Measurements from ENCODE around the gene IQSEC1. TPM values are rescaled to one million over a fixed set of nuclear protein-coding genes. Genes with fewer than 3 reads are reported as not detected.

The IQSEC1 gene
- total and polyA plus RNA-seq, 9 of the 15 experiments (the other 6 are each of a cell fraction or from before 2014, with no cell fraction given): 0.56 to 39.0 (median 6.8) TPM

DNA sequence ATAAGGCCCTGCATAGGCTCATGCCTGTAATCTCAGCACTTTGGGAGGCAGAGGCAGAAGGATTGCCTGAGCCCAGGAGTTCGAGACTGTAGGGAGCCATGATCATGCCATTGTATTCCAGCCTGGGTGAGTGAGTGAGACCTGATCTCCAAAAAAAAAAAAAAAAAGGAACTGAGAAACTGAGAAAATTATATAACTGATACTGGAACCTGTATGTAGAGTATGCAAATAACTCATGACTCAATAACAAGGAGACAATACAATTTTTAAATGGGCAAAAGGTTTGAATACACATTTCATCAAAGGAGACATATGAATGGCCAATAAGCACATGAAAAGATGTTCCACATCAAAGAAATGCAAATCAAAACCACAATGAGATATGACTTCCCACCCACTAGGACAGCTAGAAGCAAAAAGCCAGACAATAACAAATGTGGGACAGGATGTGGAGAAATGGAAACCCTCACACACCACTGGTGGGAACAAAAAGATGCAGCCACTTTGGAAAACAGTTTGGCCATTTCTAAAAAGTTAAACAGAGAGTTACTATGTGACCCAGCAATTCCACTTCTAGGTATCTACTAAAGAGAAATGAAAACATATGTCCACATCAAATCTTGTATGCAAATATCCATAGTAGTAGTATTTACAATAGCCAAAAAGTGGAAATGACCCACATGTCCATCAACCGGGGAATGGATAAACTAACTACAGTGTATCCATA, 70.7 kb downstream of the IQSEC1 start:
- H3K4me1 ChIP-seq (replicated peaks in 1 of 2; ENCODE audit: control insufficient read depth in 2 of 2, insufficient read depth in 2 of 2, low read length in 2 of 2): peaks cover 55 to 56% of the 10 kb centered on the region in 2 experiments
- CTCF ChIA-PET (ENCODE audit: low intra/inter-chr PET ratio): no interaction called here
- H3K4me2 ChIP-seq (ENCODE audit: insufficient read depth, low read length): no peak overlapping the region
- H3K27me3 ChIP-seq (ENCODE audit: control insufficient read depth in 2 of 2, insufficient read depth in 2 of 2, low read length in 2 of 2): no peaks in the 10 kb centered on the region
- FAIRE-seq (no peak), ATAC-seq (peak; percentile 2; the same call in 1 of the 3 replicates), DNase-seq (ENCODE audit: extremely low read depth in 1 of 4, low spot score in 3 of 4) (peak in 1 of 4 experiments; percentile 65)
- in situ Hi-C loops (cut with MboI) (no loop called here), intact Hi-C loops (cut with micrococcal nuclease) (no loop called here)
- H2AFZ ChIP-seq (ENCODE audit: low read depth, low read length): no peak overlapping the region
- H3K9me3 ChIP-seq (replicated peaks; ENCODE audit: control insufficient read depth, insufficient read depth, low read depth, low read length): no peaks in the 10 kb centered on the region
- 18% methylated on average over 2 of the region's 2 CpGs for WGBS (ENCODE audit: insufficient coverage, low coverage, missing lambda C conversion rate)
- no peaks in the 10 kb centered on the region for H3K9me1 ChIP-seq (ENCODE audit: control insufficient read depth, insufficient read depth, low read length)
- POLR2A ChIA-PET: interaction anchor here (0.6 to 1.1 kb wide), 2 partner anchors 12 to 271 kb away, joined by 3 read pairs; no protein-coding TSS in a partner anchor
- H3K9ac ChIP-seq (ENCODE audit: insufficient read depth in 1 of 2, low read depth in 2 of 2, low read length in 2 of 2): peak overlapping the region in 1 of 2 experiments; percentile 49; a peak in 1 of 4 replicates
- peak overlapping the region; percentile 61; the same call in 2 of the 3 replicates for H3K27ac ChIP-seq (ENCODE audit: extremely low read depth, low read depth, low read length)
- no peaks in the 10 kb centered on the region for H3K36me3 ChIP-seq (ENCODE audit: control insufficient read depth, insufficient read depth, low read length)
- H3K4me3 ChIP-seq: no peak overlapping the region
- H3K79me2 ChIP-seq (ENCODE audit: control insufficient read depth, insufficient read depth, low read length): no peaks in the 10 kb centered on the region
- TSS peak; percentile 99 for BruUV-seq (replicated peaks)
- no peaks in the 10 kb centered on the region for H4K20me1 ChIP-seq (replicated peaks; ENCODE audit: control insufficient read depth, insufficient read depth, low read length)
- TF ChIP-seq HNRNPH1 (optimal IDR thresholded peaks at IDR 0.05; ENCODE audit: low read depth, low read length) (no peak), U2AF1 (optimal IDR thresholded peaks at IDR 0.05; ENCODE audit: low read depth, low read length) (no peak), KLF1 (tag; IDR thresholded peaks at IDR 0.05) (no peak), ZNF408 (CRISPR knock-in tag; IDR thresholded peaks at IDR 0.05; ENCODE audit: low read depth) (no peak), VEZF1 (CRISPR knock-in tag; IDR thresholded peaks at IDR 0.05) (no peak), ZNF12 (CRISPR knock-in tag; IDR thresholded peaks at IDR 0.05) (no peak), NFYB (IDR thresholded peaks at IDR 0.05; ENCODE audit: extremely low read depth, insufficient read length) (no peak), HDAC3 (IDR thresholded peaks at IDR 0.05; ENCODE audit: borderline replicate concordance, partially characterized antibody) (peak; percentile 28), CBX8 (IDR thresholded peaks at IDR 0.05; ENCODE audit: borderline replicate concordance, extremely low read depth, low read depth, low read length, poor library complexity, severe bottlenecking) (no peak), PML (IDR thresholded peaks at IDR 0.05; ENCODE audit: low read length) (peak; percentile 100)
- TF ChIP-seq, protein P1, sequence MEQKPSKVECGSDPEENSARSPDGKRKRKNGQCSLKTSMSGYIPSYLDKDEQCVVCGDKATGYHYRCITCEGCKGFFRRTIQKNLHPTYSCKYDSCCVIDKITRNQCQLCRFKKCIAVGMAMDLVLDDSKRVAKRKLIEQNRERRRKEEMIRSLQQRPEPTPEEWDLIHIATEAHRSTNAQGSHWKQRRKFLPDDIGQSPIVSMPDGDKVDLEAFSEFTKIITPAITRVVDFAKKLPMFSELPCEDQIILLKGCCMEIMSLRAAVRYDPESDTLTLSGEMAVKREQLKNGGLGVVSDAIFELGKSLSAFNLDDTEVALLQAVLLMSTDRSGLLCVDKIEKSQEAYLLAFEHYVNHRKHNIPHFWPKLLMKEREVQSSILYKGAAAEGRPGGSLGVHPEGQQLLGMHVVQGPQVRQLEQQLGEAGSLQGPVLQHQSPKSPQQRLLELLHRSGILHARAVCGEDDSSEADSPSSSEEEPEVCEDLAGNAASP (IDR thresholded peaks at IDR 0.05): no peak
